ENCODE data around the gene SLC22A4.
A peak's percentile ranks its signal among the peaks of the same experiment; 100 is the strongest.

The SLC22A4 gene

GRCh38 chr5:132262882-132263547 is 31.2 kb upstream of the SLC22A4 start:
- FAIRE-seq: no peak

GRCh38 chr5:132263548-132264261 is 30.5 kb upstream of the SLC22A4 start:
- peak; percentile 98 for DNase-seq (ENCODE audit: low spot score)
- peak; percentile 96 for FAIRE-seq

More at GRCh38 chr5:132262882-132263547, 31.2 kb upstream of the SLC22A4 start:
- DNase-seq (ENCODE audit: low spot score): no peak

- FAIRE-seq (no peak), DNase-seq (ENCODE audit: low spot score) (peak; percentile 16)
These were observed 29.5 kb upstream of the SLC22A4 start for GRCh38 chr5:132264546-132265335.

- FAIRE-seq (peak; percentile 83), DNase-seq (ENCODE audit: low spot score) (peak; percentile 97)
These were observed 28.7 kb upstream of the SLC22A4 start for GRCh38 chr5:132265336-132266030.

GRCh38 chr5:132266031-132266835 is 28.0 kb upstream of the SLC22A4 start:
- DNase-seq (ENCODE audit: low spot score) (no peak), FAIRE-seq (no peak)

GRCh38 chr5:132266836-132267160 is 27.4 kb upstream of the SLC22A4 start:
- DNase-seq (ENCODE audit: low spot score): no peak
- FAIRE-seq: no peak

- no peak for DNase-seq (ENCODE audit: low spot score)
- FAIRE-seq: no peak
These were observed 26.9 kb upstream of the SLC22A4 start for GRCh38 chr5:132267166-132267739.

GRCh38 chr5:132267931-132268768 is 26.0 kb upstream of the SLC22A4 start:
- DNase-seq (ENCODE audit: low spot score): peak; percentile 8

GRCh38 chr5:132268769-132269551 is 25.2 kb upstream of the SLC22A4 start:
- DNase-seq (ENCODE audit: low spot score) (peak; percentile 93), FAIRE-seq (peak; percentile 27)

More at GRCh38 chr5:132267931-132268768, 26.0 kb upstream of the SLC22A4 start:
- FAIRE-seq: no peak

- peak; percentile 5 for DNase-seq (ENCODE audit: low spot score)
- no peak for FAIRE-seq
These were observed 24.4 kb upstream of the SLC22A4 start for GRCh38 chr5:132269635-132270334.

- FAIRE-seq (no peak), DNase-seq (ENCODE audit: low spot score) (no peak)
These were observed 23.9 kb upstream of the SLC22A4 start for GRCh38 chr5:132270335-132270665.

GRCh38 chr5:132270706-132271105 is 23.5 kb upstream of the SLC22A4 start:
- no peak for FAIRE-seq
- DNase-seq (ENCODE audit: low spot score): no peak

GRCh38 chr5:132271251-132272246 is 22.6 kb upstream of the SLC22A4 start:
- FAIRE-seq (no peak), DNase-seq (ENCODE audit: low spot score) (no peak)

- DNase-seq (ENCODE audit: low spot score) (peak; percentile 26), FAIRE-seq (no peak)
These were observed 21.6 kb upstream of the SLC22A4 start for GRCh38 chr5:132272311-132273210.

- FAIRE-seq (peak; percentile 45), DNase-seq (ENCODE audit: low spot score) (peak; percentile 28)
These were observed 20.6 kb upstream of the SLC22A4 start for GRCh38 chr5:132273631-132274030.
